Activated T-cell treated with anti-CD3 and anti-CD28 coated beads for 48 hours (primary cell): Measurements from ENCODE around the gene ARHGAP23.

ENCODE experiments used
- DNase-seq: peaks from one replicate; pipeline ENCODE4 v3.0.0-alpha.2; 2020; ENCODE audit warnings: low read depth

Gene ARHGAP23, protein sequence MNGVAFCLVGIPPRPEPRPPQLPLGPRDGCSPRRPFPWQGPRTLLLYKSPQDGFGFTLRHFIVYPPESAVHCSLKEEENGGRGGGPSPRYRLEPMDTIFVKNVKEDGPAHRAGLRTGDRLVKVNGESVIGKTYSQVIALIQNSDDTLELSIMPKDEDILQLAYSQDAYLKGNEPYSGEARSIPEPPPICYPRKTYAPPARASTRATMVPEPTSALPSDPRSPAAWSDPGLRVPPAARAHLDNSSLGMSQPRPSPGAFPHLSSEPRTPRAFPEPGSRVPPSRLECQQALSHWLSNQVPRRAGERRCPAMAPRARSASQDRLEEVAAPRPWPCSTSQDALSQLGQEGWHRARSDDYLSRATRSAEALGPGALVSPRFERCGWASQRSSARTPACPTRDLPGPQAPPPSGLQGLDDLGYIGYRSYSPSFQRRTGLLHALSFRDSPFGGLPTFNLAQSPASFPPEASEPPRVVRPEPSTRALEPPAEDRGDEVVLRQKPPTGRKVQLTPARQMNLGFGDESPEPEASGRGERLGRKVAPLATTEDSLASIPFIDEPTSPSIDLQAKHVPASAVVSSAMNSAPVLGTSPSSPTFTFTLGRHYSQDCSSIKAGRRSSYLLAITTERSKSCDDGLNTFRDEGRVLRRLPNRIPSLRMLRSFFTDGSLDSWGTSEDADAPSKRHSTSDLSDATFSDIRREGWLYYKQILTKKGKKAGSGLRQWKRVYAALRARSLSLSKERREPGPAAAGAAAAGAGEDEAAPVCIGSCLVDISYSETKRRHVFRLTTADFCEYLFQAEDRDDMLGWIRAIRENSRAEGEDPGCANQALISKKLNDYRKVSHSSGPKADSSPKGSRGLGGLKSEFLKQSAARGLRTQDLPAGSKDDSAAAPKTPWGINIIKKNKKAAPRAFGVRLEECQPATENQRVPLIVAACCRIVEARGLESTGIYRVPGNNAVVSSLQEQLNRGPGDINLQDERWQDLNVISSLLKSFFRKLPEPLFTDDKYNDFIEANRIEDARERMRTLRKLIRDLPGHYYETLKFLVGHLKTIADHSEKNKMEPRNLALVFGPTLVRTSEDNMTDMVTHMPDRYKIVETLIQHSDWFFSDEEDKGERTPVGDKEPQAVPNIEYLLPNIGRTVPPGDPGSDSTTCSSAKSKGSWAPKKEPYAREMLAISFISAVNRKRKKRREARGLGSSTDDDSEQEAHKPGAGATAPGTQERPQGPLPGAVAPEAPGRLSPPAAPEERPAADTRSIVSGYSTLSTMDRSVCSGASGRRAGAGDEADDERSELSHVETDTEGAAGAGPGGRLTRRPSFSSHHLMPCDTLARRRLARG (N-terminal part only)

DNA sequence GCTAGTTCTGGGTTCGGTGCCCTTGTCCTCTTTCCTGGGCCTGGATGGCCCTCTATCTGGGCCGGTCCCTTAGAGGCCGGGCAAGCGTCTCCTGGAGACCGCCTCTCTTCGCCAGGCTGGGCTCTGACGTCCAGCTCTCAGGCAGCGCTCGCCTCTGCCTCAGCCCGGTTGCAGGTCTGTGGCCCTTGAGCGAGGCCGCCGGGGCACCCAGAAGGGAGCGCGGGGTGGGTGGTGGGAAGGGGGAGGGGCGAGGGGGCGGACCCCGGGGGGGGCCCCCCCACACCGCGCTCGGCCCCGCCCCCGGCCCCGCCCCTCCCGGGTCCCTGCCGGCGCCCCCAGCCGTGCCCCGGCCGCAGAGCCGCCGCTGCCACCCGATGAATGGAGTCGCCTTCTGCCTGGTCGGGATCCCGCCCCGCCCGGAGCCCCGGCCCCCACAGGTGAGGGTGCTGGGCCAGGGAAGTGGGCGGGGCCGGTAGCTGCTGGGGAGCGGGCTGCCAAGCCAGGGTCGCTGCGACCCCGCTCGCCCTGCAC, at the start of gene ARHGAP23:
Gene ARHGAP23, plus strand, starts transcription at position 353 of the 531 bp plus-strand sequence. Its CDS starts 22 bp downstream, at position 375.
- DNase-seq: no peak

DNA sequence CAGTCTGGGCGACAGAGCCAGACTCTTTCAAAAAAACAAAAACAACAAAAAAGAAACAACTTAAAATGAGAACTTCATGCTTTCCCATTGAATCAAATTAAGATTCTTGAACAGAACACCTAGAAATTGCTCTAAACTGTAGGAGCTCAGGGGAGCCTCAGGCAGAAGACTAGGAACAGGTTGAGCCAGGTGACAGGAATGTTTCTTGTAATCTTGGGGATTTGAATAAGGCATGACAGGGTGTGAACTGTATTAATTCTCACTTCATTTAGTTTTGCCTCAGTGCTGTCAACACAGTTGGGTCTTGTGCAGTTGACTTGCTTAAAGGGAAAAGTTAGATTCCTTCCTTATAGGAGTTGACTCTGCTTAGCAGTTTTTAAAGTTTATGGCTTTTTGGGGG, 48.8 kb upstream of the ARHGAP23 start:
- DNase-seq: no peak

DNA sequence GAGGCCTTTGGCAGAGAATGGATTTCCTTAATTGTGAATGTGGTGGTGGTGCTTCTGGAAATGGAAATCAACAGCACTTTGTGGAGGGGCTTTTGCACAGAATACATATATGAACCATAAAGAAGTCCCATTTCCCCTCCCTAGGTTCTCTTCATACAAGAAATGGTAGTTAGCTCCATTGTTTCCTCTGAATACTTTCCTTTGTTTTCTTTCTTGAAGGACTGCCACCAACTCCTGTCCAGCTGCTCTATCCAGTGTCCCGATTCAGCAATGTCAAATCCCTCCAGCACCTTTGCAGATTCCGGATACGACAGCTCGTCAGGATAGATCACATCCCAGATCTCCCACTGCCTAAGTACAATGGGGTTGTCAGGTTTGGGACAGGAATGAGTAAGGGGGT, 33.2 kb upstream of the ARHGAP23 start:
- no peak for DNase-seq

DNA sequence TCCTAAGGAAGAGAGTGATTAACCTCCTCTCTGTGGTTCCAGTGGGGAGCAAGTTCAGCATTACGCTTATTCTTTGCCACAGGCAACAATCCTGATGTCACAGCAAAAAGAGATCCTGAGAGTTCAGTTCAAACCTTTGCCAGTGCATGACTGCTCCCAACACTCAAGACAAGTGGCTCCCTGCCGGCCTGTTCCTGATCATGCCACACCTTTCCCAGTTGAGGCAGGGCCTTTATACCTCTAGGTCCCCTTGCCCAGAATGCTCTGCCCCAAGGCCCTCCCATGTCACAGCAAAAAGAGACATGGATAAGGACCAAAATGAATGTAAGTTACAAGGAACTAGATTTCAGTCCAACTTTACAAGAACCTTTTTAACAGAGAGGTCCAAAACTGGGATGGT, 31.0 kb upstream of the ARHGAP23 start:
- DNase-seq: no peak

DNA sequence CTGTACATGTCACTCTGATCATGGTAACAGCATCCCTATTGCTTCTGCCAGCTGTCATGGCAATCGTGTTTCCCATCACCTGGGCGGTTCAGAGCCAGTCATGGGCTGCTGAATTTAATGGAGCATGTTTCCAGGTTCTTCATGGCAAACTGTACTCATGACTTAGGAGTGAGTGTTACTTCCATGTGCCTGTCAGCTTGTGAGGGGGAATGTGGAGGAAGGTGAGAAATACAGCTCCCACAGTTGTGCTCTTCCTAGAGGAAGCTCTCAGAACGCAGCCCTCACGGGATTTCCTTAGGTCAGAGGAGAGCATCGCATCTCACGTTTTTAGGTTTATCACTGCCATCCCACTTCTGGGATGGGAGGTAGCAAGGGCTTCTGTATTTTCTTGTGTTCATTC, 28.0 kb upstream of the ARHGAP23 start:
- DNase-seq: no peak

DNA sequence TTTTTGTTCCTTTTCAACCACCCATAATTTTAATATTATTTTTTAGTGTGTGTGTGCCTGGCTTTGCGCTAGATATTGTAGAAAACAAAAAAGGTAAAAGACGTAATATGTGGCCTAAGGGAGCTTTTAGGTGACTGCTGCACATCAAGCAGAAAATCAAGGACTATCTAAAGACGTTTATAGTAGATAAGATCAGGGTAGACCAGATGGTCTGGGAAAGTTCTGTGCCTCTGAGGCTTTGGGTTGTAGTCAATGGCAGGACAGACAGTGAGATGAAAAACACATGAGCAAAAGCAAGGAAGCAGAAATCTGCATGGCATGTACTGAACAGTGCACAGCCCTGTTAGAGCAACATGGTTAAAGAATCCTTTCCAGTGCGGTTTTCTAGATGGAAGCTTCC, 26.8 kb upstream of the ARHGAP23 start:
- DNase-seq: no peak

DNA sequence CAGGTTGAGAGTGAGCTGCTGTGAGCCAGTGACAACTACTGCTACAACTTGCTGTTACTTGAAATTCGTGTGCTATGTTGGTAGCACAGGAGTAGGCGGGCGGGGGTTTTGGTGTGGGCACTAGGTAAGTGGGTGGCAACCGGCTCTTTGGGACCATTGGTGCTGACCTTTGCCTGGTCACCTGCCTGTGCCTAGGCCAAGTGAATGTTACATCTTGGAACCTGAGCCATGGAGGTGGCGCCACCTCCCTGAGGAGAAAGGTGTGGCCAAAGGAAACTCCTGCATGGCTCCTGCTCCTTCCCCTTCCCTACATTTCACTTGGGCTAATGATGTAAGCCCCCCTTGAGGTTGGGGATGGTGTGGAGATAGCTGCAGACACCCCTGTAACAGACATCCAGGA, 25.4 kb upstream of the ARHGAP23 start:
- no peak for DNase-seq

DNA sequence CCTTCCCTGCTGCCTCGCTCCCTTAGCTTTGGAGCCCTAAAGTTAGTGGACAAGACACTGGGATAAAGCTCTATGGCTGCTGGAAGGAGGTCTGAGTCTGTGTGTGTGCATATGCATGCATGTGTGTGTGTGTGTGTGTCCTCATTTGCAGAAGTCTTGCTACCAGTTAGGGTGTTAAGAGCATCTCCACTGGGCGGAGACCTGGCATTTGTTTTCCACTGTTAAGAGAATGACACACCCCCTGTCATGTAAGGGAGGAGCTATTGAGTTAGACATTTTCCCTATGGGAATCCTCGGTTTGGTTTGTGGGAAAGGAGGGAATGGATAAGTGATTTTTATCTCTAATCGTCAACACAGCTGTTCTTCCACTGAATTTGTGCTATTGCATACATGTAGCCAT, 24.8 kb upstream of the ARHGAP23 start:
- DNase-seq: no peak

DNA sequence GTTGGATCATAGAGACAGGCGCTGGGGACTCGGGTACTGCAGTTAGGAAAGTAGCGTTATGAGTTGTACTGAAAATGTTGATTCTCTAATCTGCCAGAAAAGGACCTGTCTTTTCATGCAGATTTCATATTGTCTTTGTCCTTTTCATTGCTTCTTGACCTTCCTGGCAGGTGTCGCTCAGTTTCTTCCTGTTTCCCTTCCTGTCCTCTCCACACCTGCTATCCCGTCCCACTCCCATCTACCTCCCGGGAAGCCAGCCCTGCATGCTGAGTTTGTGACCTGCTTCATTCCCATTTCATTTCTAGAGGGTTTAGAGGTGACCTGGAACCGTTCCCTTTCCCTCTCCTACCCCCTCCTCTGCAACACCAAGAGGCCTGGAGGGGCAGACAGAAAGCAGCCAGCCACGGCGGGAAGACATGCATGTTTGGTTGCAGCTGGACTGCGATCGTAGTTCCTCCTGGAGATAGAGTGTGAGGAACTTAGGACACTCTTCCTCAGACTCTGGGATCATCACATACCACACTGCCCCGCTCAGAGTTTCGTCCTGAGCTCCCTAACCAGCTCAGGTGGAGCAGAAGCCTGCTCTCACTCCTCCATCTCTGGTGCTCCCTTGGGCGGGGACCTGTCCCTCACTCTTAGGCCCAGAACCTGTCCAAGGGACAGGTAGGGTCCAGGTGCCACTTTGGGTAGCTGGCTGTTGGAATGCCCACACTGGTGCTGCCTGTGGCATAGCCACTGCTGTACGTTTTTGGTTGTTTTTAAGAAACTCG, 23.9 kb upstream of the ARHGAP23 start:
- no peak for DNase-seq

DNA sequence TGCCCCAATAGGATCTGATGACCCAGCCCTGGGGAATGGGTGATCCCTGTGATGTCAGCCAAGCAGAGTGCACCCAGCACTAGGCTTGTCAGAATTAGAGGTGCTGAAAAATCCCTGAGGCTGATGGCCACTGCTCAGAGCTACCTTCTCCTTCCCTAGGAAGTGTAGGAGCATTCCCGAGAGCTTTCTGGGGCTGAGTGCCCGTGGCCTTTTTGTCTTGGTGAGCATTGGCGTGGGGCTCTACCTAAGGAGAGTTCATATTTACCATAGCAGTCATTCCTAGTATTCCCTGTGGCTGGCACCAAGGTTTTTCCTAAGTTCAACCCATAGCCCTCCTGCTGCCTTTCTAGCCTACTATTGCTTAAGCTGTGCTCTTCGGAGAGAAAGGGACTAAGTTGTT, 22.6 kb upstream of the ARHGAP23 start:
- DNase-seq: no peak

DNA sequence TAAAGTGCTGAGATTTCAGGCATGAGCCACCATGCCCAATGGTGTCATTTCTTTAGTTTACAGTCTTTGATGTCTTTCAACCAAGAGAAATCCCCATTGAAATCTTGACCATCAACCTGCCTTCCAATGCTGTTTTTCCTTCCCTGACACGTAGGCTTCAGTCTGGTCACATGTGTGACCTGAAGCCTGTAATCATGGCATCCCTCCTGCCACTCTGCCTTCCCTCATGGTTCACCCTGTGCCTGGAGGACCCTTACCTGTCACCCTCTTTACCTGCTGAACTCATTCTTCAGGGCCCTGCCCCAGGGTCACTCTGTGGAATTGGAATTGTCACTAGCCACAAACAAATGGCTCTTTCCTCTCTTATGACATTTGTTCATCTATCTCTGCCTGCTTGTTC, 18.1 kb upstream of the ARHGAP23 start:
- no peak for DNase-seq

DNA sequence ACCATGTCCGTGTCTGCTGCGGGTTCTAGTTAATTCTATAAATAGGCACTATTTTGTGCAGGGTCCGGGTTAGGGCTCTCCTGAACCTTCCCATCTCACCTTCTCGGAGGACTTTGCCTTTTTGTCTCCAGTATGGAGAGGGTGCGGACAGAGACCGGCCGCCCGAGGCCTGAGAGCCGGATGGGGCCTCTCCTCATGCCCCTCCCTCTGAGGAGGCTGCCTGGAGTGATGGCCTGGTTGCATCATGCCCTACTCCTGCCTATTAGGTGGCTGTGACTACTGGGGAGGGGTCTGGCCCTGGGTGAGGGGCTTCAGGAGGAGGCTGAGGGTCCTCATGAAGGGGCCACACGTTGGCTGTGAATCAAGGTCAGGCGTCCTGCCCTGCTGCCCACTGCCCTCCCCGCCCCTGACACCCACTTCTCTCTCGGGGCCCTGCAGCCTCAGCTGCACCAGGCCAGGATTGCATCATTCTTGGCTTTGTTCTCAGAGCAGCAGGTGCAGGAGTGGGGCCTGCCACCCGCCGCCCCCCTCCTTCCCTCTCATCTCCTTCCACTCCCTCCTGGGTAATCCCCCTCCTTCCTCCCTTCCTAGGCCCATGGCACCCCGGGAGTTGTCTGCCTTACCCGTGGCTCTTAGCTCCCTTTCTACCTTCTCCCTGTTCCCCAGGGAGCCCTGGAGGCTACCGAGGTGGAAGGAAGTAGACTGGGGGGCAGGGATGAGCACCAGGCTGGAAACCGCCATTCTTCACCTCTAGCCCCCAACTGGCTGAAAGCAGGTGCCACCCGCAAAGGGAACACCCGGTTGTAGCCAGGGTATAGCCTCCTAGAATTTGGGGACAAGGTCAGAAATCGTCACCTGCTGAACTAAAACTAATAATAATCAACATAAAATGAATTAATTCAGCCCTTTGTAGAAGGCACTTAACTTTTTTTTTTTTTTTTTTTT, 12.7 kb upstream of the ARHGAP23 start:
- DNase-seq: no peak

DNA sequence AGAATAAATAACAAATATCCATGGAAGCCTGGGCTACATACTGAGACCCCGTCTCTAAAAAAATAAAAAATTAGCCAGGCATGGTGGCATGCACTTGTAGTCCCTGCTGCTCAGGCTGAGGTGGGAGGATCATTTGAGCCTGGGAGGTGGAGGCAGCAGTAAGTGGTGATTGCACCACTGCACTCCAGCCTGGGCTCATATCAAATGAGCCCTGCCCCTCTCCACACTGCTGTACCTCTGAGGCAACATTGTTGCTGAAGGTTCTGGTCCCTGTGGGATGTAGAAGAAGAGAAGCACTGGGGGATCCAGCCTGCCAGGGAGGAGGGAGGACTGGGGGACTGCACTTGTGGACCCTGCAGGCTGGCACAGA, 11.4 kb upstream of the ARHGAP23 start:
- DNase-seq: no peak

DNA sequence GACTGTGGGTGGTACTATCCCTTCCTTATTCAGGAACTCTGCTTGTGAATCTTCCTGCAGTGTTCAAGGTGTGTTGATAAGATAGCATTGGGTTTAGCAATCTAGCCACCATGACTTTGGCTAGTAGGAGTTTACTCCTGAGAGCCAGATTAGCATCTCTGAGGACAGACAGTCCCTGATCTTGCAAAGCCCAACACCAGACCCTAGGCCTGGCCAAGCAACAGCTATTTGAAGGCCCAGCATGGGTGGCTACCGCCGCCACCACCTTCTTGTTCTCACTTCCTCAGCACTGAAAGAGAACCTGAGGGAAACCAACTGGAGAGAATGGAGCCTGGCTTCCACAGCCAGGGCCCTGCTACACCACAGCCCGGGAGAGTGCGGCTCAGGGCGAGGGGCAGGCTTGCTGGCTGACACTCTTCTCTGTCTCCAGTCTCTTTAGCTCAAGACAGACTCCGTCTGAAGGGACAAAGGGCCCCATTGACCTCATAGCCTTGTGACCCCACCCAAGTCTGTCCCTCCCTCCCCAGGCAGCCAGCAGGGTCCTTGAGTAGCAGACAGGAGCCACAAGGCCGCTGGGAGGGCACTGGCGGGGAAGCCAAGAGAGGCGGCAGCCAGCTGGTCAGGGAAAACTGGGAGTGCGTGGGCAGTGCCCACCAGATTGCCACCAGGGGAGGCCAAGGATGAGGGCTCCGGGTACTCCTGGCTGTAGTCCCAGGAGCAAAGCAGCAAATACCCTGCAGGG, 10.9 kb upstream of the ARHGAP23 start:
- DNase-seq: no peak

DNA sequence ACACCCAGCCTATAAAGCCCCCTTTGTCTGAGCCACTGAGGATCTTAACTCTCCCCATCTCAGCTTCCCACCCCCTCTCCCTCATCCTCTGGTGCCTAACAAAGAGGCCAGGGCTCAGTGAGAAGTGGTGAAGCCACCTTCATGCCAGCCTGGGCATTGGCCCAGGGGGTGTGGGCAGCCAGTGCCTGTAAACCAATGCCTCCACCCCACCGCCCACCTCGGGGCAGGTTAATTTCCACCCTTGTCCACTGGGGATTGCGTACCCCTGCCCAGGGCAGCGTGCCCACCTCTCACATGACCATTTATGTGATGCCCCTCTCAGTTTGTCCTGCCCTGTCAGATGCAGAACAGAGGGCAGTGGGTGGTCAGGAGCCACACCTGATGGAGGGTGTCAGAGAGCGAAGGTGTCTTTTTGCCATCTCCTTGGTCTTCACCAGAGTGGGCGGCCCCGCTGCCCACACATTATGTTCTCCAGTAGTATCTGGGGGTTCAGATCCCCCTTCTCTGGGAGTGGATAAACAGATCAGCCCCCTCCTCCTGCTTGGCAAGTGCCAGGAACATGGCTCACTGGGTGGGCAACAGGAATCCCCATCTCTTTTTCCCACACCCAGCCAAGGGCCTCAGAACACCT, 10.1 kb upstream of the ARHGAP23 start:
- DNase-seq: no peak

DNA sequence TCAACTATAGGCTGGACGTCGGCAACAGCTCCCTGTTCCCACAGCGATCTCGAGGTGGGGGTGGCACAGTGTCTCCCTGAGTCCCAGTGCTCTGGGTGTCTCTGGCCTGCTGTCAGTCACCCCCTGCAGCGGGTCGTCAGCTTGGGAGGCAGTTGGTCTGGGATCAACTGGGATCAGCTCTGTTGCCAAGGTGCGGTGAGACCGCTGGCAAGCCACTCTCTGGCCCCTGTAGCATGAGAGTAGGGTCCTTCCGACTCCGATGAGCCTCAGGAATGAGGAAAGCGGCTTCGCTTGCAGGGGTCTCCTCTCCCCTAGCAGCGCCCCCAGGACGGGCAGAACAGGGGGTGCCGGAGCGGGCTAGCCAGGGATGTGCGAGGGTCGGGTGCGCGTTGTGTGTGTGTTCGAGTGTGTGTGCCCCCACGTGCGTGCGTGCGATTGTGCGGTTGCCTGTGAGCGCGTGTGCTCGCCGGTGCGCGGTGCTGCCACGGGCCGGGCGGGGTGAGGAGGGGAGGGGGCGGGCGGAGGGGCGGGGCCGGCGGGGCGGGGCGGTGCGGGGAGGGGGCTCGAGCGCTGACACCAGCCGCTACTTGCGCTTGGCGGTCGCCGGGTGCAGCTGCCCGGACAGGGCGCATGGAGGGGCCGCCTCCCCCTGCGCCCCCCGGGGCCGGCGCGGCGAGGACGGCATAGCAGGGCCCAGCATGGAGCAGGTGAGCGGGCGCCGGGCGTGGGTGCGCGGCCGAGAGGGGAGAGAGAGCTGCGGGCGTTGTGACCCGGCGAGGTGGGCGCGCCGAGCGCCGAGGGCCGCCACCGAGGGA, 9.4 kb upstream of the ARHGAP23 start:
- DNase-seq: no peak

DNA sequence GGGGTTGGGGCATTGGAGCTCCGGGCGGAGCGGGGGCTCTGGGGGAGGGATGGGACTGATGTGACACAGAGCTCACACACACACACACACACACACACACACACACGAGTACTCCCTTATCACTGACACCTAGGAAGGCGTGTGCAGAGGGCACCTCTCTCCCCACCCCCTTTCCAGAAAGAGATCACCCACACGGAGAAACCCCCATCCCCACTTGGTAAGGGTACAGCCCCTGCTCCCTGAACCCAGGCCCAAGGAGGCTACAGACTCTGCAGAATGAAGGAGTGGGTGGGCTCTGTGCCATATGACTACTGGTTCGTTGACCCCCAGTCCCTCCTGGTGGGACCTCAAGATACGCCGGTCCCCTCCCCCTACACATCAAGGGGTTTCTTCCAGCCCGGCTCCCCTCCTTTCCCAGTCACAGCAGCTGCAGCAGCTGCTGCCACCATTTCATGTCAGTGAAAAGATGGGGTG, 8.7 kb upstream of the ARHGAP23 start:
- DNase-seq: no peak

DNA sequence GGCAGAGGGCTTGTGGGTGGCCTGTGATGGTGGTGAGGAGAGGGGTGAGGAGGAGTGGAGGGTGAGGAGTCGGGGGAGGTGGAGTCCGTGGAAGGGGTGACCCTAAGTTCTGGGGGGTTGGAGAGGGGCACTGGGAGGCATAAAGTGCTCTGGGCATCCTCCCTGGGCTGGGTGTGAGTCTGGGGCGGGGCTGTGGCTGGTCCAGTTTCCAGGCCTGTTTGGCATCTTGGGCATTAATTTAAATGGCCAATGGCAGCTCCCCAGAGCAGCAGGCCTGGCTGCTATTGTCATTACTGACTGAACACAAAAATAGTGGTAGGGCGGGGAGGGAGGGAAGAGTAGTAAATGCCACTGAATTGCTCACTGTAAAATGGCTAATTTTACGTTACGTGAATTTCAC, 7.7 kb upstream of the ARHGAP23 start:
- DNase-seq: no peak
